GM23338 (cell line): ENCODE results near the gene RFX4. TPM values are rescaled to one million over a fixed set of nuclear protein-coding genes. Genes with fewer than 3 reads are reported as not detected.

Source experiments
- ATAC-seq: fragments of 200-7000 bp; cut with Tn5 transposase; 3 replicates; pipeline ENCODE4 v1.9.1; 2020
- DNase-seq: peaks from one replicate; pipeline ENCODE4 v3.0.0-alpha.2; 2015; ENCODE audit warnings: low spot score
- H2AFZ ChIP-seq: fragments of 200-600 bp; sonication (generic); 2 replicates; pipeline ENCODE4 v1.8.0; 2016; ENCODE audit warnings: antibody characterized with exemption, mild to moderate bottlenecking, moderate library complexity
- H3F3A ChIP-seq: fragments of 200-600 bp; sonication (generic); replicated peaks from 2 replicates; pipeline ENCODE4 v1.8.0; 2017; ENCODE audit warnings: antibody characterized with exemption, mixed run types, low read depth
- H3K27ac ChIP-seq: fragments of 200-600 bp; sonication (generic); 2 replicates; pipeline ENCODE4 v1.6.1; 2016; ENCODE audit warnings: low read depth
- H3K27me3 ChIP-seq: fragments of 200-600 bp; sonication (generic); 2 replicates; pipeline ENCODE4 v1.8.0; 2016; ENCODE audit warnings: mild to moderate bottlenecking, mixed run types, moderate library complexity; ENCODE audit not compliant: insufficient read depth
- H3K36me3 ChIP-seq: fragments of 200-600 bp; sonication (generic); 2 replicates; pipeline ENCODE4 v1.8.0; 2016; ENCODE audit warnings: mild to moderate bottlenecking; ENCODE audit not compliant: insufficient read depth
- H3K4me1 ChIP-seq: fragments of 200-600 bp; sonication (generic); 2 replicates; pipeline ENCODE4 v1.8.0; 2016; ENCODE audit warnings: mild to moderate bottlenecking, moderate library complexity; ENCODE audit not compliant: insufficient read depth
- H3K4me2 ChIP-seq: fragments of 200-600 bp; sonication (generic); 2 replicates; pipeline ENCODE4 v1.7.1; 2017; ENCODE audit warnings: mixed run types
- H3K4me3 ChIP-seq: fragments of 200-600 bp; sonication (generic); 2 replicates; pipeline ENCODE4 v1.6.1; 2016; ENCODE audit warnings: mixed run types
- H3K79me2 ChIP-seq: fragments of 200-600 bp; sonication (generic); replicated peaks from 2 replicates; pipeline ENCODE4 v1.8.0; 2017; ENCODE audit warnings: mild to moderate bottlenecking; ENCODE audit not compliant: insufficient read depth
- H3K9me2 ChIP-seq: fragments of 200-600 bp; sonication (generic); 2 replicates; pipeline ENCODE4 v1.8.0; 2017; ENCODE audit not compliant: insufficient read depth
- H4K20me1 ChIP-seq: fragments of 200-600 bp; sonication (generic); replicated peaks from 2 replicates; pipeline ENCODE4 v1.8.0; 2017; ENCODE audit warnings: mild to moderate bottlenecking; ENCODE audit not compliant: insufficient read depth
- H3K27ac Mint-ChIP-seq: 2 replicates; pipeline ENCODE4 v1.8.0; 2020; ENCODE audit warnings: inconsistent platforms, mild to moderate bottlenecking, moderate library complexity, mixed read lengths
- H3K27me3 Mint-ChIP-seq: 3 replicates; pipeline ENCODE4 v1.8.0; 2022; ENCODE audit warnings: low read depth, mild to moderate bottlenecking, moderate library complexity, mixed read lengths, inconsistent platforms; ENCODE audit not compliant: insufficient read depth, poor library complexity
- H3K36me3 Mint-ChIP-seq: 3 replicates; pipeline ENCODE4 v1.8.0; 2021; ENCODE audit warnings: low read depth, mild to moderate bottlenecking, inconsistent platforms, moderate library complexity, mixed read lengths
- H3K4me1 Mint-ChIP-seq: 3 replicates; pipeline ENCODE4 v1.8.0; 2020; ENCODE audit warnings: mild to moderate bottlenecking, inconsistent platforms, mixed read lengths
- H3K4me3 Mint-ChIP-seq: 3 replicates; pipeline ENCODE4 v1.8.0; 2021; ENCODE audit warnings: moderate library complexity, mild to moderate bottlenecking, inconsistent platforms, mixed read lengths
- H3K9me3 Mint-ChIP-seq: 3 replicates; pipeline ENCODE4 v1.8.0; 2020; ENCODE audit warnings: moderate library complexity, mild to moderate bottlenecking, inconsistent platforms, mixed read lengths
- CREB1 ChIP-seq: fragments of 250-450 bp; sonication (Bioruptor Pico); IDR thresholded peaks from 2 replicates; pipeline ENCODE4 v1.5.0; 2020; ENCODE audit warnings: low read depth, mild to moderate bottlenecking, moderate library complexity
- CTCF ChIP-seq, 2 experiments: fragments of 200-600 bp in 1 of 2; sonication (generic) in 1 of 2; conservative IDR thresholded peaks; 2 replicates each; pipeline versions ENCODE4 v1.5.1 to v1.6.1; 2016 to 2017; ENCODE audit warnings: antibody characterized with exemption in 2 of 2, low read depth in 2 of 2, mild to moderate bottlenecking in 2 of 2, moderate library complexity in 1 of 2
- ETS1 ChIP-seq: IDR thresholded peaks from 2 replicates; pipeline ENCODE4 v1.6.1; 2016; ENCODE audit warnings: antibody characterized with exemption
- EZH2 ChIP-seq: fragments of 200-600 bp; sonication (generic); IDR thresholded peaks from one replicate; pipeline ENCODE4 v1.8.0; 2017; ENCODE audit warnings: antibody characterized with exemption, mild to moderate bottlenecking, low read depth; ENCODE audit not compliant: unreplicated experiment
- EZH2phosphoT487 ChIP-seq: fragments of 200-600 bp; sonication (generic); IDR thresholded peaks from one replicate; pipeline ENCODE4 v1.8.1; 2018; ENCODE audit warnings: antibody characterized with exemption; ENCODE audit not compliant: unreplicated experiment
- JUNB ChIP-seq: IDR thresholded peaks from one replicate; pipeline ENCODE4 v1.6.1; 2016; ENCODE audit warnings: antibody characterized with exemption; ENCODE audit not compliant: unreplicated experiment
- NANOG ChIP-seq: IDR thresholded peaks from 2 replicates; pipeline ENCODE4 v1.6.1; 2016; ENCODE audit warnings: antibody characterized with exemption, borderline replicate concordance
- POLR2AphosphoS5 ChIP-seq: IDR thresholded peaks from 2 replicates; pipeline ENCODE4 v1.6.1; 2016; ENCODE audit warnings: antibody characterized with exemption, low read depth
- REST ChIP-seq: IDR thresholded peaks from one replicate; pipeline ENCODE4 v1.6.1; 2018; ENCODE audit warnings: antibody characterized with exemption; ENCODE audit not compliant: unreplicated experiment
- STAT1 ChIP-seq: IDR thresholded peaks from one replicate; pipeline ENCODE4 v1.6.1; 2016; ENCODE audit warnings: antibody characterized with exemption; ENCODE audit not compliant: unreplicated experiment
- ZNF114 ChIP-seq: fragments of 250-450 bp; sonication (Bioruptor Pico); IDR thresholded peaks from 2 replicates; pipeline ENCODE4 v1.5.0; 2020; ENCODE audit warnings: mild to moderate bottlenecking, moderate library complexity
- ZNF331 ChIP-seq: fragments of 250-450 bp; sonication (Bioruptor Pico); IDR thresholded peaks from 2 replicates; pipeline ENCODE4 v1.5.0; 2020; ENCODE audit warnings: low read depth, mild to moderate bottlenecking, moderate library complexity
- ZNF462 ChIP-seq: fragments of 250-450 bp; sonication (Bioruptor Pico); IDR thresholded peaks from 2 replicates; pipeline ENCODE4 v1.5.0; 2020; ENCODE audit warnings: mild to moderate bottlenecking, moderate library complexity
- polyA plus RNA-seq: library from polyadenylated mRNA; unstranded; fragments of >200 nt; fragmentation: Nextera tagmentation; extraction: Ambion mirVana; gene quantifications from 2 replicates; pipeline ENCODE4 v1.2.1, GENCODE V29; 2016
- total RNA-seq: library from RNA; depleted of rRNA; stranded (reverse); fragments of >200 nt; shearing (Covaris generic); gene quantifications from 2 replicates; pipeline ENCODE4 v1.2.3, GENCODE V29; 2014

The RFX4 gene
- total and polyA plus RNA-seq, 2 experiments from 2014 or later, result 0.23 TPM; not detected in 1

- TF ChIP-seq POLR2AphosphoS5 (no peak), ETS1 (no peak), JUNB (no peak), ZNF331 (CRISPR knock-in tag) (no peak), ZNF114 (CRISPR knock-in tag) (no peak), STAT1 (no peak), CTCF (conservative IDR thresholded peaks at IDR 0.05; ENCODE audit: low read depth in 2 of 2) (no peak), NANOG (no peak), REST (no peak), EZH2phosphoT487 (no peak), EZH2 (no peak), CREB1 (CRISPR knock-in tag) (no peak), ZNF462 (no peak)
- H3K4me2 ChIP-seq, result no peak overlapping the region
- no peaks in the 10 kb centered on the region for H3K4me1 ChIP-seq
- no peak overlapping the region for H2AFZ ChIP-seq
- Mint-ChIP-seq H3K9me3 (no peaks in the 10 kb centered on the region), H3K36me3 (peaks cover 16% of the 10 kb centered on the region), H3K4me3 (no peak overlapping the region), H3K27me3 (no peaks in the 10 kb centered on the region), H3K27ac (no peak overlapping the region), H3K4me1 (no peaks in the 10 kb centered on the region)
- no peaks in the 10 kb centered on the region for H3F3A ChIP-seq
- DNase-seq, result no peak
- H3K36me3 ChIP-seq, result no peaks in the 10 kb centered on the region
- no peak overlapping the region for H3K4me3 ChIP-seq
- peaks cover 5% of the 10 kb centered on the region; the same call in 1 of the 2 replicates for H4K20me1 ChIP-seq
- peaks cover 4% of the 10 kb centered on the region; the same call in 1 of the 2 replicates for H3K79me2 ChIP-seq
- no peak overlapping the region for H3K27ac ChIP-seq
- H3K27me3 ChIP-seq, result no peaks in the 10 kb centered on the region
- no peak for ATAC-seq
- no peaks in the 10 kb centered on the region for H3K9me2 ChIP-seq
These were observed 221.9 kb downstream of the RFX4 start for GRCh38 chr12:106804668-106805067.
